Sigmoid colon (tissue), 7 donors: ENCODE data around the gene GRID2. TPM values are rescaled to one million over a fixed set of nuclear protein-coding genes. Genes with fewer than 3 reads are reported as not detected.

Source experiments
- DNase-seq: peaks from one replicate; pipeline ENCODE4 v3.0.0-alpha.2; 2019
- H3K27ac ChIP-seq, 4 donors: fragments of 200-600 bp; sonication (generic); one replicate each; pipeline ENCODE4 v1.5.1; 2016 to 2019; ENCODE audit warnings: mild to moderate bottlenecking in 1 of 4
- H3K27me3 ChIP-seq, 3 donors: fragments of 200-600 bp; sonication (generic); one replicate each; pipeline ENCODE4 v1.5.1; 2019; ENCODE audit warnings: mild to moderate bottlenecking in 1 of 3
- H3K36me3 ChIP-seq, 4 donors: fragments of 200-600 bp; sonication (generic); one replicate each; pipeline ENCODE4 v1.5.1; 2016 to 2019
- H3K4me1 ChIP-seq, 4 donors: fragments of 200-600 bp; sonication (generic); one replicate each; pipeline ENCODE4 v1.5.1; 2017 to 2019
- H3K4me3 ChIP-seq, 4 donors: fragments of 200-600 bp; sonication (generic); one replicate each; pipeline ENCODE4 v1.5.1; 2017 to 2019; ENCODE audit warnings: mild to moderate bottlenecking in 2 of 4, moderate library complexity in 1 of 4
- H3K9me3 ChIP-seq, 4 donors: fragments of 200-600 bp in 3 of 4; sonication (generic) in 3 of 4; one replicate each; pipeline versions ENCODE4 v1.5.1 to v1.6.1; 2013 to 2019
- EP300 ChIP-seq, 4 donors: sonication (generic); formaldehyde crosslinking; IDR thresholded peaks; one replicate each; pipeline ENCODE4 v1.6.1; 2017; ENCODE audit warnings: antibody characterized with exemption in 4 of 4
- POLR2A ChIP-seq, 2 donors: fragments of 450-650 bp; IDR thresholded peaks; one replicate each; pipeline ENCODE4 v1.6.1; 2016; ENCODE audit warnings: antibody characterized with exemption in 2 of 2, mild to moderate bottlenecking in 2 of 2, moderate library complexity in 2 of 2
- POLR2AphosphoS5 ChIP-seq, 4 donors: sonication (generic); formaldehyde crosslinking; IDR thresholded peaks; one replicate each; pipeline ENCODE4 v1.6.1; 2017; ENCODE audit warnings: antibody characterized with exemption in 4 of 4
- WGBS, 2 donors: extraction: QIAGEN DNeasy Blood & Tissue Kit; methylation state at CpG; one replicate each; pipeline ENCODE4 v1.1.7; 2013; 5-methylcytosine and 5-hydroxymethylcytosine counted together
- intact Hi-C: fragments of 100-400 bp; cut with DNase I; formaldehyde crosslinking; loops from one replicate; pipeline ENCODE4 v1.15.1; 2023
- polyA plus RNA-seq, 3 donors: library from polyadenylated mRNA; stranded (reverse); fragments of 200-250 nt; gene quantifications; one replicate each; pipeline ENCODE4 v1.2.3, GENCODE V29; 2013
- total RNA-seq, 4 donors: library from RNA; depleted of rRNA; stranded (reverse); fragments of >200 nt; gene quantifications; one replicate each; pipeline ENCODE4 v1.1.0, GENCODE V29; 2016
- TF ChIP-seq, protein P1 (sequence below), 4 experiments: fragments of 450-650 bp in 3 of 4; fragments of 200-600 bp in 1 of 4; IDR thresholded peaks; one replicate each; pipeline ENCODE4 v1.5.1; 2016 to 2019; ENCODE audit warnings: antibody characterized with exemption in 4 of 4, mild to moderate bottlenecking in 3 of 4, moderate library complexity in 2 of 4
- donor health status: healthy with polysubstance abuse.
- donor health status: Bipolar disorder and iron deficiency.
- donor health status: healthy.

Gene GRID2
- total and polyA plus RNA-seq, 7 donors: 0.04 to 1.9 (median 0.28) TPM; not detected in 2

DNA sequence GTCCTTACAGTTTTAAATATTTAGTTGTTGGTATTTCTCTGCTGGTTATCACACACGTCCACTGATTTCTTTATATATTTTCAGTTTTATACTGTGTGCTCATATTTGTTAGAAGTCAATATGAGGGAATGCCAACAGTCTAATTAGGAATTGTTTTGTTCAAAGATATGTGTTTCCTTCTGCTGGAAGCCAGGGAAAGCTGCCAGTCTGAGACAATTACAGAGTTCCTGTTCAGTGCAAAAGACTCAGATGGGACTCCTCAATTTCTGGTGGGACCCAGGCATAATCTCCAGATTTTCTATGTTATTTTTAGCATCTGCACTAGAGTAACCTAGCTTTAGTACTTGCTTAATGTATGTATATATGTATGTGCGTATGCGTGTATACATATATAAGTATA, 486.0 kb downstream of the GRID2 start:
- no peak for DNase-seq
- Histone ChIP-seq H3K4me3 (no peak overlapping the region), H3K9me3 (peaks cover 0 to 3% (median 0%) of the 10 kb centered on the region in 4 donors), H3K27me3 (no peaks in the 10 kb centered on the region), H3K27ac (no peak overlapping the region), H3K4me1 (no peaks in the 10 kb centered on the region), H3K36me3 (no peaks in the 10 kb centered on the region)
- 82 to 87% methylated on average over 3 of the region's 3 CpGs for WGBS, 2 donors
- intact Hi-C loops: no loop called here
- TF ChIP-seq POLR2AphosphoS5 (IDR thresholded peaks at IDR 0.05): no peak
- no peak for TF ChIP-seq POLR2A (IDR thresholded peaks at IDR 0.05)
- no peak for TF ChIP-seq EP300 (IDR thresholded peaks at IDR 0.05)
- TF ChIP-seq, protein P1, sequence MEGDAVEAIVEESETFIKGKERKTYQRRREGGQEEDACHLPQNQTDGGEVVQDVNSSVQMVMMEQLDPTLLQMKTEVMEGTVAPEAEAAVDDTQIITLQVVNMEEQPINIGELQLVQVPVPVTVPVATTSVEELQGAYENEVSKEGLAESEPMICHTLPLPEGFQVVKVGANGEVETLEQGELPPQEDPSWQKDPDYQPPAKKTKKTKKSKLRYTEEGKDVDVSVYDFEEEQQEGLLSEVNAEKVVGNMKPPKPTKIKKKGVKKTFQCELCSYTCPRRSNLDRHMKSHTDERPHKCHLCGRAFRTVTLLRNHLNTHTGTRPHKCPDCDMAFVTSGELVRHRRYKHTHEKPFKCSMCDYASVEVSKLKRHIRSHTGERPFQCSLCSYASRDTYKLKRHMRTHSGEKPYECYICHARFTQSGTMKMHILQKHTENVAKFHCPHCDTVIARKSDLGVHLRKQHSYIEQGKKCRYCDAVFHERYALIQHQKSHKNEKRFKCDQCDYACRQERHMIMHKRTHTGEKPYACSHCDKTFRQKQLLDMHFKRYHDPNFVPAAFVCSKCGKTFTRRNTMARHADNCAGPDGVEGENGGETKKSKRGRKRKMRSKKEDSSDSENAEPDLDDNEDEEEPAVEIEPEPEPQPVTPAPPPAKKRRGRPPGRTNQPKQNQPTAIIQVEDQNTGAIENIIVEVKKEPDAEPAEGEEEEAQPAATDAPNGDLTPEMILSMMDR (IDR thresholded peaks at IDR 0.05): no peak

- Histone ChIP-seq H3K4me3 (no peak overlapping the region), H3K27me3 (no peaks in the 10 kb centered on the region), H3K36me3 (no peaks in the 10 kb centered on the region), H3K27ac (no peak overlapping the region), H3K9me3 (peaks cover 0 to 3% (median 0%) of the 10 kb centered on the region in 4 donors), H3K4me1 (no peaks in the 10 kb centered on the region)
- DNase-seq: no peak
- TF ChIP-seq POLR2A (IDR thresholded peaks at IDR 0.05) (no peak), POLR2AphosphoS5 (IDR thresholded peaks at IDR 0.05) (no peak), EP300 (IDR thresholded peaks at IDR 0.05) (no peak)
- TF ChIP-seq, protein P1 (IDR thresholded peaks at IDR 0.05): no peak
- 18 to 34% methylated on average over 4 of the region's 4 CpGs for WGBS, 2 donors
- intact Hi-C loops: no loop called here
Observed at GRCh38 chr4:92791871-92792440, 488.2 kb downstream of the GRID2 start.

- Histone ChIP-seq H3K4me3 (no peak overlapping the region), H3K4me1 (no peaks in the 10 kb centered on the region), H3K27ac (no peak overlapping the region), H3K36me3 (no peaks in the 10 kb centered on the region), H3K27me3 (no peaks in the 10 kb centered on the region), H3K9me3 (no peaks in the 10 kb centered on the region)
- 77 to 85% methylated on average over 2 of the region's 2 CpGs for WGBS, 2 donors
- no peak for DNase-seq
- intact Hi-C loops: no loop called here
- TF ChIP-seq, protein P1 (IDR thresholded peaks at IDR 0.05): no peak
- TF ChIP-seq POLR2A (IDR thresholded peaks at IDR 0.05) (no peak), POLR2AphosphoS5 (IDR thresholded peaks at IDR 0.05) (no peak), EP300 (IDR thresholded peaks at IDR 0.05) (no peak)
Observed at GRCh38 chr4:92809381-92809780, 505.6 kb downstream of the GRID2 start.

- intact Hi-C loops: no loop called here
- Histone ChIP-seq H3K27ac (no peak overlapping the region), H3K36me3 (no peaks in the 10 kb centered on the region), H3K27me3 (no peaks in the 10 kb centered on the region), H3K4me1 (no peaks in the 10 kb centered on the region), H3K9me3 (no peaks in the 10 kb centered on the region), H3K4me3 (no peak overlapping the region)
- DNase-seq: no peak
- WGBS, 2 donors: 16 to 46% methylated on average over 1 of the region's 1 CpG
- TF ChIP-seq, protein P1 (IDR thresholded peaks at IDR 0.05): no peak
- TF ChIP-seq POLR2A (IDR thresholded peaks at IDR 0.05) (no peak), EP300 (IDR thresholded peaks at IDR 0.05) (no peak)
Observed at GRCh38 chr4:92812652-92813051, 508.9 kb downstream of the GRID2 start.

GRCh38 chr4:92814677-92815076, 510.9 kb downstream of the GRID2 start:
- WGBS, 2 donors: 86 to 92% methylated on average over 1 of the region's 1 CpG

More at GRCh38 chr4:92814677-92815076, 510.9 kb downstream of the GRID2 start:
- intact Hi-C loops: no loop called here
- H3K36me3 ChIP-seq: no peaks in the 10 kb centered on the region
- no peak for TF ChIP-seq POLR2A (IDR thresholded peaks at IDR 0.05)
- TF ChIP-seq POLR2AphosphoS5 (IDR thresholded peaks at IDR 0.05): no peak
- no peak for TF ChIP-seq EP300 (IDR thresholded peaks at IDR 0.05)
- TF ChIP-seq, protein P1 (IDR thresholded peaks at IDR 0.05): no peak
- no peak overlapping the region for H3K4me3 ChIP-seq
- H3K27me3 ChIP-seq: no peaks in the 10 kb centered on the region
- H3K9me3 ChIP-seq: no peaks in the 10 kb centered on the region
- H3K27ac ChIP-seq: no peak overlapping the region
- no peaks in the 10 kb centered on the region for H3K4me1 ChIP-seq
- DNase-seq: no peak
